ENCODE data around the gene ALDH3A1. TPM values are rescaled to one million over a fixed set of nuclear protein-coding genes. Genes with fewer than 3 reads are reported as not detected.
A peak's percentile ranks its signal among the peaks of the same experiment; 100 is the strongest.
"Not testable (repeated sequence)": the region's sequence is repeated elsewhere in the genome, so short reads cannot be mapped to it uniquely, and the experiment has no call there.

ALDH3A1 gene
- total and polyA plus RNA-seq, 12 donors: 0.09 to 4.0 (median 1.1) TPM; not detected in 1

DNA sequence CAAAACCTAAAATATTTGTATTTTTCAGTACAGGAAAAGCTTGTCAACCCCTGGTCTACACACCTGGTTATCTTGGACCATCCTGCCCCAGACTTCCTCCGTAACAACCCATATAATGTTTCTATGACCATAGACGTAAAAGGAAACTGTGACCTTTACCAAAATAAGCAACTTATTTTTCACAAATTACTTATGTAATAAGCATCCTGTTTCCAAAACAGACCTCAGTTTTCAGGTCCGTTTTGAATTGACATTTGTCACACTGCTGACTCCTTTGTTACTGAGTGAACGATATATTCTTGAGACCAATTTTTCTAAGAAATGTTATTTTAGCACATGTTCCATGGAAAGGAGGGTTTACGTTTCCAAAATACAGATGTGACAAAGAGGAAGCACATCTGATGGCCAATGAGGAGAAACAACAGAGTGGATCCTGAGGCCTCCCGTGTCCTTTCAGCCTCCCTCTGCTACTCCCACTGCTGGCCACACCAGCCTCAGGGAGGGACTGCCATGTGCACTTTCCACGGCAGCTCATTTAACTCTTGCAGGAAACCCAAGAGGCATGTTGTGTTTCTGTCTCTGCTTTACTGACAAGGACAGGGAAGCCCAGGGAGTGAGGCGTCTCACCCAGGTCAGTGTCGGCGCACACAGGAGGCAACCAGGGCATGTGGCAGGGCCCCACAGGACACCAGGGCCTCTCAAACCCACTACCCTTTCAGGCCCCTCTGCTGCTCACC, 20.1 kb upstream of the ALDH3A1 start:
- intact Hi-C loops (cut with DNase I): loop anchor here (5.0 to 10.0 kb wide), 2 partner anchors 256 to 403 kb away; partner anchors contain the start of gene B9D1 (in 2 of the 2)
- DNase-seq: peak in 1 of 7 donors; percentile 52
- Histone ChIP-seq H3K27me3 (no peaks in the 10 kb centered on the region), H3K9me3 (replicated peaks in 1 of 3) (no peaks in the 10 kb centered on the region), H3K4me3 (no peak overlapping the region), H3K27ac (peak overlapping the region in 1 of 5 donors; percentile 36), H3K36me3 (replicated peaks in 1 of 2) (no peaks in the 10 kb centered on the region), H3K4me1 (replicated peaks in 1 of 2) (no peaks in the 10 kb centered on the region)
- TF ChIP-seq, protein P1, sequence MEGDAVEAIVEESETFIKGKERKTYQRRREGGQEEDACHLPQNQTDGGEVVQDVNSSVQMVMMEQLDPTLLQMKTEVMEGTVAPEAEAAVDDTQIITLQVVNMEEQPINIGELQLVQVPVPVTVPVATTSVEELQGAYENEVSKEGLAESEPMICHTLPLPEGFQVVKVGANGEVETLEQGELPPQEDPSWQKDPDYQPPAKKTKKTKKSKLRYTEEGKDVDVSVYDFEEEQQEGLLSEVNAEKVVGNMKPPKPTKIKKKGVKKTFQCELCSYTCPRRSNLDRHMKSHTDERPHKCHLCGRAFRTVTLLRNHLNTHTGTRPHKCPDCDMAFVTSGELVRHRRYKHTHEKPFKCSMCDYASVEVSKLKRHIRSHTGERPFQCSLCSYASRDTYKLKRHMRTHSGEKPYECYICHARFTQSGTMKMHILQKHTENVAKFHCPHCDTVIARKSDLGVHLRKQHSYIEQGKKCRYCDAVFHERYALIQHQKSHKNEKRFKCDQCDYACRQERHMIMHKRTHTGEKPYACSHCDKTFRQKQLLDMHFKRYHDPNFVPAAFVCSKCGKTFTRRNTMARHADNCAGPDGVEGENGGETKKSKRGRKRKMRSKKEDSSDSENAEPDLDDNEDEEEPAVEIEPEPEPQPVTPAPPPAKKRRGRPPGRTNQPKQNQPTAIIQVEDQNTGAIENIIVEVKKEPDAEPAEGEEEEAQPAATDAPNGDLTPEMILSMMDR (IDR thresholded peaks at IDR 0.05): no peak
- no peak for TF ChIP-seq POLR2A (IDR thresholded peaks at IDR 0.05)
- WGBS, 4 donors: 44 to 61% (median 54%) methylated on average over 7 to 10 of the region's 10 CpGs

DNA sequence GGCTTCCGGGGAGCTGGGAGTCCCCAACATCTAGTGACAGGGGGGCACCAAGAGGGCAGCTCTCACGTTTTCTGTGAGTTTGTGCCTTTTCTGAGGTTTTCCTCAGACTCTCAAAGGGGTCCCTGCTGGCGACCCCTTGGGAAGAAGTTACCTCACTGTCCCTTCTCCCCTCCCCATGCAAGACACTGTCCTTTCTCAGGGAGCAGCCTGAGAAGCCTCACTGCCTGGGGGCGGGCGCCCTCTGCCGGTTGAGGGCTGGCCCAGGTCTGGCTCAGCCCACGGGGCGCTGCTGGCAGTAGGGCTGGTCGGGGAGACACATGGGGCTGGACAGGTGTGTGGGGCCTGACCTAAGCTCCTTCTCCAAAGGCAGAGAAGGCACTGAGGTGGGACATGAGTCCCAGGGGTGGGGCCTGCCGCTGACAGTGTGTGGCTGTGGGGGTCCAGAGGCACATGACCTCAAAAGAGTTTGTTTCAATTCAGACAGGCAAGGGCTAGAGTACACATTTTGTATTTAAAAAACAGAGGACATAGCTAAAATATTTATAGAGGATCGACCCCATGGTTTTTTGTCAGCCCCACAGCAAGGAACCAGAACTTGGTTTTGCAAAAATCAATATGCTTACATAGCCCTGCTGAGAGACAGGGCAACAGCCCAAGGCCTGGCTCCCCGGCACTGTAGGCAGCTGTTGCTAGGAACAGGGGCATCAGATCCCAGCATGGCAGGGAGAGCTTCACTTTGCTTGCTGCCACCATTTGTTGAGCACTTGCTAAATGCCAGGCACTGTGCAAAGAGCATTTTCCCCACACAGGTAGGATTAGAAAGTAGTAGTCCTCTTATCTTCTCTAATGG, 18.5 kb upstream of the ALDH3A1 start:
- Histone ChIP-seq H3K4me3 (no peak overlapping the region), H3K9me3 (replicated peaks in 1 of 3) (no peaks in the 10 kb centered on the region), H3K27ac (no peak overlapping the region), H3K4me1 (replicated peaks in 1 of 2) (peaks cover 0 to 5% of the 10 kb centered on the region in 2 donors), H3K27me3 (no peaks in the 10 kb centered on the region), H3K36me3 (replicated peaks in 1 of 2) (no peaks in the 10 kb centered on the region)
- intact Hi-C loops (cut with DNase I): loop anchor here (5.0 to 10.0 kb wide), 2 partner anchors 254 to 402 kb away; partner anchors contain the start of gene B9D1 (in 2 of the 2)
- DNase-seq: peak; percentile 68 to 87 (median 83)
- no peak for TF ChIP-seq POLR2A (IDR thresholded peaks at IDR 0.05)
- TF ChIP-seq, protein P1 (IDR thresholded peaks at IDR 0.05): peak; percentile 89 to 97 (median 94)
- 6 to 18% (median 17%) methylated on average over 7 to 12 of the region's 12 CpGs for whole genome bisulfite sequencing, 4 donors

DNA sequence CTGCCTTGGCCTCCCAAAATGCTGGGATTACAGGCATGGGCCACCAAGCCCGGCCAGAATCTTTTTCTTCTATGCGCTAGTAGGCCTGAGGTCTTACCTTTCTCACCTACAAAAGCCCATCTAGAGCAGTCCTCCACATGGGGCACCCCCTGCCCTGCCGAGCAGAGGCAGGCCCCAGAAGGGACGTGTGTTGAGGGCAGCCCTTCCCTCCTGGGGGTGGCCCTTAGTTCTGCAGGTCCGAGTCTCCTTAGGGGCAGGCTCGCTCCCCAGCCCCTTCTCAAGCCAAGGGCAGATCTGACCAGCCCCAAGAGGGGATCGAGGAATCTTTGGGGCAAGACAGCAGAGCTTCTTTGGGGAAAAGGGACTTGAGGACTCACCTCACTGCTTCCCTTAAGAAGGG, 17.9 kb upstream of the ALDH3A1 start:
- intact Hi-C loops (cut with DNase I): loop anchor here (5.0 to 10.0 kb wide), 2 partner anchors 254 to 401 kb away; partner anchors contain the start of gene B9D1 (in 2 of the 2)
- 60 to 71% (median 62%) methylated on average over 4 to 7 of the region's 7 CpGs; no CpG with 5 or more reads in 1 of the 4 donors for WGBS, 4 donors
- Histone ChIP-seq H3K36me3 (replicated peaks in 1 of 2) (no peaks in the 10 kb centered on the region), H3K4me1 (replicated peaks in 1 of 2) (peaks cover 0 to 5% of the 10 kb centered on the region in 2 donors), H3K27ac (no peak overlapping the region), H3K9me3 (replicated peaks in 1 of 3) (no peaks in the 10 kb centered on the region), H3K27me3 (no peaks in the 10 kb centered on the region), H3K4me3 (no peak overlapping the region)
- no peak for TF ChIP-seq POLR2A (IDR thresholded peaks at IDR 0.05)
- TF ChIP-seq, protein P1 (IDR thresholded peaks at IDR 0.05): no peak
- DNase-seq: peak in 1 of 7 donors; percentile 43

DNA sequence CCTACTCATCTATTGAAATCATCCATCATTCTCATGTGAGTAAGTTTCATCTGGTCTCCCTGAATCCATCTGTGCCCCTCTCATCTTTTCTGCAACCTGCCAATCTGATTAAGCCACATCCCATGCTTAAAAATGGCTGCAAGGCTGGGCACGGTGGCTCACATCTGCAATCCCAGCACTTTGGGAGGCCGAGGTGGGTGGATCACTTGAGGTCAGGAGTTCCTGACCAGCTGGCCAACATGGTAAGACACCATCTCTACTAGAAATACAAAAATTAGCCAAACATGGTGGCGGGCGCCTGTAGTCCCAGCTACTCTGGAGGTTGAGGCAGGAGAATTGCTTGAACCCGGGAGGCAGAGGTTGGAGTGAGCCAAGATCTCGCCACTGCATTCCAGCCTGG, 15.9 kb upstream of the ALDH3A1 start:
- not testable (repeated sequence) for H3K9me3 ChIP-seq (replicated peaks in 1 of 3); H3K27ac ChIP-seq; H3K4me3 ChIP-seq; H3K27me3 ChIP-seq; H3K36me3 ChIP-seq (replicated peaks in 1 of 2); H3K4me1 ChIP-seq (replicated peaks in 1 of 2)
- intact Hi-C loops (cut with DNase I): loop anchor here (5.0 to 10.0 kb wide), 2 partner anchors 247 to 399 kb away; partner anchors contain the start of gene B9D1 (in 2 of the 2)
- 89 to 100% (median 95%) methylated on average over 6 of the region's 6 CpGs for WGBS, 4 donors
- peak in 1 of 7 donors; percentile 42 for DNase-seq
